Heart left ventricle (tissue), 16 donors: ENCODE measurements around the gene LTK. TPM values are rescaled to one million over a fixed set of nuclear protein-coding genes. Genes with fewer than 3 reads are reported as not detected.

Experiments
- ATAC-seq, 4 donors: fragments of 200-7000 bp; cut with Tn5 transposase; one replicate each; pipeline ENCODE4 v1.9.1; 2020 to 2022; ENCODE audit warnings: moderate library complexity in 4 of 4, mild to moderate bottlenecking in 3 of 4, moderate number of reproducible peaks in 1 of 4
- DNase-seq, 5 donors: peaks; one replicate each; pipeline ENCODE4 v3.0.0-alpha.2; 2020
- H3K27ac ChIP-seq, 12 donors: fragments of 200-600 bp; sonication (generic) in 4 of 12; one replicate each; pipeline versions ENCODE4 v1.5.0 to v1.8.0; 2016 to 2022; ENCODE audit warnings: mild to moderate bottlenecking in 2 of 12
- H3K27me3 ChIP-seq, 9 donors: fragments of 200-600 bp; sonication (generic) in 2 of 9; one replicate each; pipeline versions ENCODE4 v1.5.1 to v1.8.0; 2016 to 2022; ENCODE audit warnings: mild to moderate bottlenecking in 3 of 9
- H3K36me3 ChIP-seq, 9 donors: fragments of 200-600 bp; sonication (generic) in 2 of 9; one replicate each; pipeline versions ENCODE4 v1.5.0 to v1.8.0; 2018 to 2022; ENCODE audit warnings: mild to moderate bottlenecking in 2 of 9
- H3K4me1 ChIP-seq, 12 donors: fragments of 200-600 bp; sonication (generic) in 4 of 12; one replicate each; pipeline versions ENCODE4 v1.5.0 to v1.8.0; 2016 to 2022; ENCODE audit warnings: mild to moderate bottlenecking in 3 of 12
- H3K4me3 ChIP-seq, 12 donors: fragments of 200-600 bp; sonication (generic) in 4 of 12; one replicate each; pipeline versions ENCODE4 v1.5.0 to v1.8.0; 2017 to 2022; ENCODE audit warnings: mild to moderate bottlenecking in 9 of 12, moderate library complexity in 4 of 12
- H3K9me3 ChIP-seq, 12 donors: fragments of 200-600 bp; sonication (generic) in 4 of 12; one replicate each; pipeline versions ENCODE4 v1.5.0 to v1.8.0; 2016 to 2022; ENCODE audit warnings: mild to moderate bottlenecking in 1 of 12
- POLR2A ChIP-seq, 2 donors: fragments of 450-650 bp; IDR thresholded peaks; one replicate each; pipeline ENCODE4 v1.6.1; 2017; ENCODE audit warnings: antibody characterized with exemption in 2 of 2, mild to moderate bottlenecking in 2 of 2, moderate library complexity in 2 of 2
- WGBS, 4 donors: extraction: QIAGEN DNeasy Blood & Tissue Kit in 2 of 4; methylation state at CpG; one replicate each; pipeline versions ENCODE4 v1.1.5 to v1.1.7; 2013 to 2018; 5-methylcytosine and 5-hydroxymethylcytosine counted together
- intact Hi-C, 10 donors: fragments of 100-400 bp; cut with DNase I; formaldehyde crosslinking; loops; one replicate each; pipeline versions ENCODE4 v1.11.1 to v1.14.2; 2022
- polyA plus RNA-seq, 2 donors: library from polyadenylated mRNA; stranded (reverse); fragments of 200-250 nt; gene quantifications; one replicate each; pipeline ENCODE4 v1.2.3, GENCODE V29; 2013
- total RNA-seq, 9 donors: library from RNA; depleted of rRNA in 2 of 9; stranded (reverse); fragments of >200 nt in 2 of 9; fragmentation: NEBNext Ultra II Directional in 3 of 9; extraction: Animal tissue kit (Norgen Biotek cat#: 25700) in 3 of 9; gene quantifications; one replicate each; pipeline versions ENCODE4 v1.1.0 to v1.2.4, GENCODE V29; 2016 to 2023
- TF ChIP-seq, protein P1 (sequence below), 12 donors: fragments of 200-600 bp; sonication (generic) in 4 of 12; IDR thresholded peaks; one replicate each; pipeline versions ENCODE4 v1.5.0 to v1.8.0; 2018 to 2022; ENCODE audit warnings: antibody characterized with exemption in 12 of 12, mild to moderate bottlenecking in 5 of 12
- donor health status: ischemic (EF 13 %, LVEDD 7.1; RV severe dilation, severe dysfunction).
- donor health status: healthy with polysubstance abuse.
- donor health status: DM: no; HTN: yes; CAD: no.
- donor health status: DM: no; HTN: no; CAD: no.
- donor health status: ischemic (EF 25% LVEDD 6.9; RV normal size, moderate dysfunction).
- donor health status: ischemic (EF 25% LVEDD 5.7; RV mildly dilated, moderate dysfunction).
- donor health status: healthy.
- donor health status: DM: yes; HTN: yes; CAD: no.
- donor health status: ischemic (EF 35%, LVEDD 5.7; RV mildly dilated, moderate dysfunction).
- donor health status: nonischemic (EF 11% LVEDD 7.7; RV severe dilation, severe dysfunction).
- donor health status: DM: yes; HTN: yes; CAD: no.
- donor health status: PGD.
- donor health status: ischemic (EF 29% LVEDD 5.4; RV normal size, mild dysfunction).
- donor health status: nonischemic (EF 23%, LVEDD 6.1; RV moderate dilation, normal function).

Gene LTK
- total and polyA plus RNA-seq, 11 donors: 0.14 to 1.6 (median 0.36) TPM

- 7 to 24% (median 12%) methylated on average over 16 to 56 of the region's 56 CpGs for WGBS, 4 donors
- TF ChIP-seq, protein P1, sequence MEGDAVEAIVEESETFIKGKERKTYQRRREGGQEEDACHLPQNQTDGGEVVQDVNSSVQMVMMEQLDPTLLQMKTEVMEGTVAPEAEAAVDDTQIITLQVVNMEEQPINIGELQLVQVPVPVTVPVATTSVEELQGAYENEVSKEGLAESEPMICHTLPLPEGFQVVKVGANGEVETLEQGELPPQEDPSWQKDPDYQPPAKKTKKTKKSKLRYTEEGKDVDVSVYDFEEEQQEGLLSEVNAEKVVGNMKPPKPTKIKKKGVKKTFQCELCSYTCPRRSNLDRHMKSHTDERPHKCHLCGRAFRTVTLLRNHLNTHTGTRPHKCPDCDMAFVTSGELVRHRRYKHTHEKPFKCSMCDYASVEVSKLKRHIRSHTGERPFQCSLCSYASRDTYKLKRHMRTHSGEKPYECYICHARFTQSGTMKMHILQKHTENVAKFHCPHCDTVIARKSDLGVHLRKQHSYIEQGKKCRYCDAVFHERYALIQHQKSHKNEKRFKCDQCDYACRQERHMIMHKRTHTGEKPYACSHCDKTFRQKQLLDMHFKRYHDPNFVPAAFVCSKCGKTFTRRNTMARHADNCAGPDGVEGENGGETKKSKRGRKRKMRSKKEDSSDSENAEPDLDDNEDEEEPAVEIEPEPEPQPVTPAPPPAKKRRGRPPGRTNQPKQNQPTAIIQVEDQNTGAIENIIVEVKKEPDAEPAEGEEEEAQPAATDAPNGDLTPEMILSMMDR (IDR thresholded peaks at IDR 0.05): no peak
- TF ChIP-seq POLR2A (IDR thresholded peaks at IDR 0.05): no peak
- ATAC-seq (peak in 2 of 4 donors; percentile 36 to 56), DNase-seq (peak in 1 of 5 donors; percentile 56)
- H3K4me1 ChIP-seq: peaks cover 0 to 24% (median 17%) of the 10 kb centered on the region in 12 donors
- H3K4me3 ChIP-seq: peak overlapping the region in 9 of 12 donors; percentile 6 to 47 (median 21)
- H3K36me3 ChIP-seq: no peaks in the 10 kb centered on the region
- H3K27me3 ChIP-seq: peaks cover 11 to 71% (median 50%) of the 10 kb centered on the region in 9 donors
- no peak overlapping the region for H3K27ac ChIP-seq
- no peaks in the 10 kb centered on the region for H3K9me3 ChIP-seq
- intact Hi-C loops: no loop called here
These were observed 12.3 kb downstream of the LTK start for GRCh38 chr15:41501191-41501917.

- Histone ChIP-seq H3K27ac (no peak overlapping the region), H3K27me3 (peaks cover 11 to 77% (median 58%) of the 10 kb centered on the region in 9 donors), H3K36me3 (no peaks in the 10 kb centered on the region), H3K9me3 (no peaks in the 10 kb centered on the region), H3K4me3 (no peak overlapping the region), H3K4me1 (peaks cover 3 to 43% (median 30%) of the 10 kb centered on the region in 12 donors)
- 91 to 95% (median 92%) methylated on average over 6 of the region's 6 CpGs for WGBS, 4 donors
- ATAC-seq (no peak), DNase-seq (no peak)
- intact Hi-C loops: no loop called here
- no peak for TF ChIP-seq POLR2A (IDR thresholded peaks at IDR 0.05)
- TF ChIP-seq, protein P1 (IDR thresholded peaks at IDR 0.05): no peak
These were observed 14.3 kb downstream of the LTK start for GRCh38 chr15:41499109-41499851.

DNA sequence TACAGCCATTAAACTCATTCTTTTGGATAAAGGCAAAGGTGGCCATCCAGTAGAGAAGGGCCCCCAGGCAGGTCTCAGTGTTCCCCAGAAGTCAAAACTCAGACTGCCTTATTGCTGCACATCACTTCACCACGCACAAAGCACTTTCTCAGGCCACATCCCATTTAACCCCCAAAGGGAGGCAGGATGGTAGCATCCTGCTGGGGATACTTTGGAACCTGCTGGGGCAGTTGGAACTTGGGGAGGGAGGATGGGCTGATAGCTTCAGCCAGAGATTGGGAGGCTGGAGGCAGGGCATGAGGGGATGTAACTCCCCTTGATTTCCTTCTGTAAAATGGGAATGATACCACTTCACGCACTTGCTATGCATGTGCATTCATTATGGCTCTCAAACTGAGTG, 15.0 kb downstream of the LTK start:
- ATAC-seq (no peak), DNase-seq (no peak)
- Histone ChIP-seq H3K36me3 (no peaks in the 10 kb centered on the region), H3K4me3 (no peak overlapping the region), H3K27me3 (peaks cover 11 to 79% (median 60%) of the 10 kb centered on the region in 9 donors), H3K4me1 (peaks cover 5 to 48% (median 33%) of the 10 kb centered on the region in 12 donors), H3K9me3 (no peaks in the 10 kb centered on the region), H3K27ac (no peak overlapping the region)
- WGBS, 4 donors: 93 to 100% (median 96%) methylated on average over 2 of the region's 2 CpGs
- TF ChIP-seq POLR2A (IDR thresholded peaks at IDR 0.05): no peak
- TF ChIP-seq, protein P1 (IDR thresholded peaks at IDR 0.05): no peak
- intact Hi-C loops: no loop called here
